ENCODE data around the gene LRP2.

LRP2 gene

GRCh38 chr2:169203952-169204351 lies 158.4 kb downstream of the LRP2 start:
- no peak overlapping the region for H3K4me3 ChIP-seq (ENCODE audit: low read depth, low read length)
- H3K9ac ChIP-seq (ENCODE audit: low read depth, low read length) = no peak overlapping the region
- H3K27ac ChIP-seq (ENCODE audit: low read depth, low read length) = no peak overlapping the region
- no peaks in the 10 kb centered on the region for H3K4me1 ChIP-seq (ENCODE audit: control insufficient read depth, insufficient read depth, low read length)
- no peaks in the 10 kb centered on the region for H3K9me3 ChIP-seq (ENCODE audit: control insufficient read depth, insufficient read depth, low read length)
- H3K27me3 ChIP-seq (ENCODE audit: control insufficient read depth, insufficient read depth, low read length) = no peaks in the 10 kb centered on the region
- no peaks in the 10 kb centered on the region for H3K36me3 ChIP-seq (ENCODE audit: control insufficient read depth, insufficient read depth, low read length)

- no peaks in the 10 kb centered on the region for H3K4me1 ChIP-seq (ENCODE audit: control insufficient read depth, insufficient read depth, low read length)
- no peak overlapping the region for H3K4me3 ChIP-seq (ENCODE audit: low read depth, low read length)
- H3K27ac ChIP-seq (ENCODE audit: low read depth, low read length) = no peak overlapping the region
- H3K9me3 ChIP-seq (ENCODE audit: control insufficient read depth, insufficient read depth, low read length) = no peaks in the 10 kb centered on the region
- no peaks in the 10 kb centered on the region for H3K36me3 ChIP-seq (ENCODE audit: control insufficient read depth, insufficient read depth, low read length)
- no peaks in the 10 kb centered on the region for H3K27me3 ChIP-seq (ENCODE audit: control insufficient read depth, insufficient read depth, low read length)
- no peak overlapping the region for H3K9ac ChIP-seq (ENCODE audit: low read depth, low read length)
Measured at GRCh38 chr2:169200756-169201155, 161.6 kb downstream of the LRP2 start.

- H3K9ac ChIP-seq (ENCODE audit: low read depth, low read length) = no peak overlapping the region
- no peaks in the 10 kb centered on the region for H3K4me1 ChIP-seq (ENCODE audit: control insufficient read depth, insufficient read depth, low read length)
- H3K27ac ChIP-seq (ENCODE audit: low read depth, low read length) = no peak overlapping the region
- H3K36me3 ChIP-seq (ENCODE audit: control insufficient read depth, insufficient read depth, low read length) = no peaks in the 10 kb centered on the region
- H3K27me3 ChIP-seq (ENCODE audit: control insufficient read depth, insufficient read depth, low read length) = no peaks in the 10 kb centered on the region
- H3K9me3 ChIP-seq (ENCODE audit: control insufficient read depth, insufficient read depth, low read length) = no peaks in the 10 kb centered on the region
- no peak overlapping the region for H3K4me3 ChIP-seq (ENCODE audit: low read depth, low read length)
Measured at GRCh38 chr2:169193618-169194017, 168.7 kb downstream of the LRP2 start.

GRCh38 chr2:169190197-169190775 lies 172.0 kb downstream of the LRP2 start:
- H3K27ac ChIP-seq (ENCODE audit: low read depth, low read length) = no peak overlapping the region
- H3K4me3 ChIP-seq (ENCODE audit: low read depth, low read length) = no peak overlapping the region
- no peaks in the 10 kb centered on the region for H3K9me3 ChIP-seq (ENCODE audit: control insufficient read depth, insufficient read depth, low read length)
- no peaks in the 10 kb centered on the region for H3K27me3 ChIP-seq (ENCODE audit: control insufficient read depth, insufficient read depth, low read length)
- H3K36me3 ChIP-seq (ENCODE audit: control insufficient read depth, insufficient read depth, low read length) = no peaks in the 10 kb centered on the region
- H3K9ac ChIP-seq (ENCODE audit: low read depth, low read length) = no peak overlapping the region
- no peaks in the 10 kb centered on the region for H3K4me1 ChIP-seq (ENCODE audit: control insufficient read depth, insufficient read depth, low read length)

- Histone ChIP-seq H3K9me3 (ENCODE audit: control insufficient read depth, insufficient read depth, low read length) (no peaks in the 10 kb centered on the region), H3K4me3 (ENCODE audit: low read depth, low read length) (no peak overlapping the region), H3K27ac (ENCODE audit: low read depth, low read length) (no peak overlapping the region), H3K9ac (ENCODE audit: low read depth, low read length) (no peak overlapping the region), H3K27me3 (ENCODE audit: control insufficient read depth, insufficient read depth, low read length) (no peaks in the 10 kb centered on the region), H3K4me1 (ENCODE audit: control insufficient read depth, insufficient read depth, low read length) (no peaks in the 10 kb centered on the region), H3K36me3 (ENCODE audit: control insufficient read depth, insufficient read depth, low read length) (no peaks in the 10 kb centered on the region)
Measured at GRCh38 chr2:169189132-169189531, 173.2 kb downstream of the LRP2 start.

- Histone ChIP-seq H3K4me1 (ENCODE audit: control insufficient read depth, insufficient read depth, low read length) (no peaks in the 10 kb centered on the region), H3K9ac (ENCODE audit: low read depth, low read length) (no peak overlapping the region), H3K9me3 (ENCODE audit: control insufficient read depth, insufficient read depth, low read length) (no peaks in the 10 kb centered on the region), H3K36me3 (ENCODE audit: control insufficient read depth, insufficient read depth, low read length) (no peaks in the 10 kb centered on the region), H3K27ac (ENCODE audit: low read depth, low read length) (no peak overlapping the region), H3K4me3 (ENCODE audit: low read depth, low read length) (no peak overlapping the region), H3K27me3 (ENCODE audit: control insufficient read depth, insufficient read depth, low read length) (no peaks in the 10 kb centered on the region)
Measured at GRCh38 chr2:169185711-169186110, 176.6 kb downstream of the LRP2 start.

- no peak overlapping the region for H3K9ac ChIP-seq (ENCODE audit: low read depth, low read length)
- no peaks in the 10 kb centered on the region for H3K9me3 ChIP-seq (ENCODE audit: control insufficient read depth, insufficient read depth, low read length)
- no peak overlapping the region for H3K4me3 ChIP-seq (ENCODE audit: low read depth, low read length)
- H3K27me3 ChIP-seq (ENCODE audit: control insufficient read depth, insufficient read depth, low read length) = no peaks in the 10 kb centered on the region
- no peaks in the 10 kb centered on the region for H3K4me1 ChIP-seq (ENCODE audit: control insufficient read depth, insufficient read depth, low read length)
- H3K27ac ChIP-seq (ENCODE audit: low read depth, low read length) = no peak overlapping the region
- no peaks in the 10 kb centered on the region for H3K36me3 ChIP-seq (ENCODE audit: control insufficient read depth, insufficient read depth, low read length)
Measured at GRCh38 chr2:169184074-169184473, 178.3 kb downstream of the LRP2 start.

- Histone ChIP-seq H3K9me3 (ENCODE audit: control insufficient read depth, insufficient read depth, low read length) (no peaks in the 10 kb centered on the region), H3K27ac (ENCODE audit: low read depth, low read length) (no peak overlapping the region), H3K36me3 (ENCODE audit: control insufficient read depth, insufficient read depth, low read length) (no peaks in the 10 kb centered on the region), H3K9ac (ENCODE audit: low read depth, low read length) (no peak overlapping the region), H3K4me1 (ENCODE audit: control insufficient read depth, insufficient read depth, low read length) (no peaks in the 10 kb centered on the region), H3K4me3 (ENCODE audit: low read depth, low read length) (no peak overlapping the region), H3K27me3 (ENCODE audit: control insufficient read depth, insufficient read depth, low read length) (no peaks in the 10 kb centered on the region)
Measured at GRCh38 chr2:169182573-169182972, 179.8 kb downstream of the LRP2 start.

GRCh38 chr2:169178804-169179390 lies 183.4 kb downstream of the LRP2 start:
- no peak overlapping the region for H3K9ac ChIP-seq (ENCODE audit: low read depth, low read length)
- H3K4me3 ChIP-seq (ENCODE audit: low read depth, low read length) = no peak overlapping the region
- H3K4me1 ChIP-seq (ENCODE audit: control insufficient read depth, insufficient read depth, low read length) = no peaks in the 10 kb centered on the region
- H3K27me3 ChIP-seq (ENCODE audit: control insufficient read depth, insufficient read depth, low read length) = no peaks in the 10 kb centered on the region
- no peak overlapping the region for H3K27ac ChIP-seq (ENCODE audit: low read depth, low read length)
- H3K36me3 ChIP-seq (ENCODE audit: control insufficient read depth, insufficient read depth, low read length) = no peaks in the 10 kb centered on the region
- H3K9me3 ChIP-seq (ENCODE audit: control insufficient read depth, insufficient read depth, low read length) = no peaks in the 10 kb centered on the region

- Histone ChIP-seq H3K9me3 (ENCODE audit: control insufficient read depth, insufficient read depth, low read length) (no peaks in the 10 kb centered on the region), H3K9ac (ENCODE audit: low read depth, low read length) (no peak overlapping the region), H3K4me3 (ENCODE audit: low read depth, low read length) (no peak overlapping the region)
Measured at GRCh38 chr2:169178364-169178763, 184.0 kb downstream of the LRP2 start.

GRCh38 chr2:169175112-169175511 lies 187.2 kb downstream of the LRP2 start:
- Histone ChIP-seq H3K9me3 (ENCODE audit: control insufficient read depth, insufficient read depth, low read length) (no peaks in the 10 kb centered on the region), H3K4me1 (ENCODE audit: control insufficient read depth, insufficient read depth, low read length) (no peaks in the 10 kb centered on the region), H3K4me3 (ENCODE audit: low read depth, low read length) (no peak overlapping the region), H3K36me3 (ENCODE audit: control insufficient read depth, insufficient read depth, low read length) (no peaks in the 10 kb centered on the region), H3K9ac (ENCODE audit: low read depth, low read length) (no peak overlapping the region), H3K27ac (ENCODE audit: low read depth, low read length) (no peak overlapping the region), H3K27me3 (ENCODE audit: control insufficient read depth, insufficient read depth, low read length) (no peaks in the 10 kb centered on the region)

More at GRCh38 chr2:169178364-169178763, 184.0 kb downstream of the LRP2 start:
- Histone ChIP-seq H3K27me3 (ENCODE audit: control insufficient read depth, insufficient read depth, low read length) (no peaks in the 10 kb centered on the region), H3K27ac (ENCODE audit: low read depth, low read length) (no peak overlapping the region), H3K36me3 (ENCODE audit: control insufficient read depth, insufficient read depth, low read length) (no peaks in the 10 kb centered on the region), H3K4me1 (ENCODE audit: control insufficient read depth, insufficient read depth, low read length) (no peaks in the 10 kb centered on the region)

Measured in HUES48 (cell line).